Gastroesophageal sphincter (tissue), 3 donors: ENCODE measurements around the gene SULT4A1.

ENCODE experiments used
- CTCF ChIP-seq, 4 experiments: fragments of 200-600 bp in 2 of 4; fragments of 450-650 bp in 2 of 4; sonication (generic) in 1 of 4; IDR thresholded peaks; one replicate each; pipeline ENCODE4 v1.5.1; 2017 to 2019; ENCODE audit warnings: antibody characterized with exemption in 4 of 4, mild to moderate bottlenecking in 2 of 4, moderate library complexity in 2 of 4
- EP300 ChIP-seq: sonication (generic); formaldehyde crosslinking; IDR thresholded peaks from one replicate; pipeline ENCODE4 v1.6.1; 2017; ENCODE audit warnings: antibody characterized with exemption, mild to moderate bottlenecking
- POLR2A ChIP-seq, 2 donors: fragments of 450-650 bp; IDR thresholded peaks; one replicate each; pipeline ENCODE4 v1.6.1; 2017; ENCODE audit warnings: antibody characterized with exemption in 2 of 2, mild to moderate bottlenecking in 2 of 2, moderate library complexity in 1 of 2
- POLR2AphosphoS5 ChIP-seq: sonication (generic); formaldehyde crosslinking; IDR thresholded peaks from one replicate; pipeline ENCODE4 v1.6.1; 2017; ENCODE audit warnings: antibody characterized with exemption

DNA sequence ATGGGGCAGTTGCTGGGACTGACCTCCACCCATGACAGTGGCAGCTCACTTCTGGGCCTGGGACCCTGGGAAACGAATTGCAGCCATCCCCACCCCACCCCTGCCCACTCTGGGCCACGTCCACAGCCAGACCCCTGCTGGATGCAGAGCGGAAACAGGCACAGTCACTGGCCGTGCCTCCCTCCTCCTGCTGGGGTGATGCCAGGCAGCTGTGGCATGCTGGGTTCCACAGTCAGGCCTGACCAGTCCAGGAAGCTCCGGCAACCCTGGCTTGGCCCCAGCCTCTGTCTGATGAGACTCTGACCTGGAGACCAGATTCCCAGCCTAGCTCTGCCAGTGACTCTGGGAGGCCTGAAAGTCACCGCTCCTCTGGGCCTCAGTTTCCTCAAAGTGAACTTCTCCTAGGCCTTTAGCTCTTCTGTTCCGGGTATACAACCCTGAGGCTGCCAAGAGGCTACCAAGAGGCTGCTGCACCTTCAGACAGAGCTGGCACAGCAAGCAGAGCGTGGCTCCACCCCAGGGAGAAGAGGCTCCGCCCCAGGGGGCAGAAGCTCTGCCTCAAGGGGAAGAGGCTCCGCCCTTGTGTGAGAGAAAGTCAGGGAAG lies 8.9 kb downstream of the SULT4A1 start:
- TF ChIP-seq CTCF (IDR thresholded peaks at IDR 0.05): no peak
- TF ChIP-seq POLR2A (IDR thresholded peaks at IDR 0.05): no peak
- TF ChIP-seq POLR2AphosphoS5: no peak
- TF ChIP-seq EP300: no peak
